Activated CD8-positive, alpha-beta memory T cell treated with anti-CD3 and anti-CD28 coated beads for 36 hours (primary cell): ENCODE data around the gene PDLIM4. TPM values are rescaled to one million over a fixed set of nuclear protein-coding genes. Genes with fewer than 3 reads are reported as not detected.

ENCODE experiments used
- CTCF ChIA-PET: fragments of 350-600 bp; sonication (Branson Sonifier 250); formaldehyde crosslinking; loops from one replicate; lab custom pipeline; 2021; ENCODE audit warnings: antibody characterized with exemption; lab: Charles Lee
- POLR2A ChIA-PET: fragments of 350-600 bp; sonication (Branson Sonifier 250); formaldehyde crosslinking; loops from one replicate; lab custom pipeline; 2021; ENCODE audit warnings: antibody characterized with exemption; lab: Charles Lee
- total RNA-seq, 2 experiments: library from RNA; stranded (reverse); gene quantifications; one replicate each; pipeline ENCODE4 v1.2.3, GENCODE V29; 2021

Gene PDLIM4
- total RNA-seq, 2 experiments from 2014 or later, result 1.1 to 1.4 TPM

GRCh38 chr5:132261881-132262845 lies 4.7 kb downstream of the PDLIM4 start:
- CTCF ChIA-PET, result interaction anchor here (1.0 to 1.8 kb wide), 2 partner anchors 10 to 24 kb away, joined by 3 to 5 read pairs; no protein-coding TSS in a partner anchor
- POLR2A ChIA-PET, result no interaction called here

- POLR2A ChIA-PET, result interaction anchor here (1.1 kb wide), 1 partner anchor 31 kb away, joined by 6 read pairs; the partner anchor contains the start of gene SLC22A4
- CTCF ChIA-PET, result interaction anchor here (0.8 to 1.8 kb wide), 3 partner anchors 9 to 31 kb away, joined by 3 to 5 read pairs (median 4); partner anchors contain the start of gene SLC22A4
Observed at GRCh38 chr5:132262882-132263547, 5.5 kb downstream of the PDLIM4 start.

GRCh38 chr5:132263548-132264261 lies 6.2 kb downstream of the PDLIM4 start:
- ChIA-PET CTCF (interaction anchor here (0.8 to 1.3 kb wide), 4 partner anchors 25 to 199 kb away, joined by 3 to 4 read pairs (median 4); partner anchors contain the start of gene SLC22A4), POLR2A (interaction anchor here (1.1 kb wide), 1 partner anchor 30 kb away, joined by 6 read pairs; the partner anchor contains the start of gene SLC22A4)

GRCh38 chr5:132264546-132265335 lies 7.2 kb downstream of the PDLIM4 start:
- POLR2A ChIA-PET, result no interaction called here
- CTCF ChIA-PET, result interaction anchor here (0.7 to 1.3 kb wide), 3 partner anchors 26 to 200 kb away, joined by 3 to 4 read pairs (median 3); no protein-coding TSS in a partner anchor

- ChIA-PET POLR2A (no interaction called here), CTCF (no interaction called here)
Observed at GRCh38 chr5:132265336-132266030, 8.0 kb downstream of the PDLIM4 start.

GRCh38 chr5:132266031-132266835 lies 8.7 kb downstream of the PDLIM4 start:
- ChIA-PET CTCF (no interaction called here), POLR2A (no interaction called here)

GRCh38 chr5:132266836-132267160 lies 9.3 kb downstream of the PDLIM4 start:
- ChIA-PET CTCF (no interaction called here), POLR2A (no interaction called here)

GRCh38 chr5:132267166-132267739 lies 9.8 kb downstream of the PDLIM4 start:
- CTCF ChIA-PET, result interaction anchor here (1.3 kb wide), 1 partner anchor 10 kb away, joined by 3 read pairs; no protein-coding TSS in a partner anchor

GRCh38 chr5:132267931-132268768 lies 10.7 kb downstream of the PDLIM4 start:
- CTCF ChIA-PET, result interaction anchor here (0.6 to 1.5 kb wide), 3 partner anchors 11 to 41 kb away, joined by 3 to 5 read pairs (median 4); partner anchors contain the start of gene P4HA2
- POLR2A ChIA-PET, result no interaction called here

More at GRCh38 chr5:132267166-132267739, 9.8 kb downstream of the PDLIM4 start:
- POLR2A ChIA-PET, result no interaction called here

GRCh38 chr5:132268769-132269551 lies 11.5 kb downstream of the PDLIM4 start:
- POLR2A ChIA-PET, result no interaction called here
- CTCF ChIA-PET, result interaction anchor here (1.3 to 1.5 kb wide), 2 partner anchors 12 to 42 kb away, joined by 3 to 4 read pairs; partner anchors contain the start of gene P4HA2

- CTCF ChIA-PET, result interaction anchor here (1.5 kb wide), 1 partner anchor 42 kb away, joined by 4 read pairs; the partner anchor contains the start of gene P4HA2
- POLR2A ChIA-PET, result no interaction called here
Observed at GRCh38 chr5:132269635-132270334, 12.3 kb downstream of the PDLIM4 start.

GRCh38 chr5:132270335-132270665 lies 12.8 kb downstream of the PDLIM4 start:
- ChIA-PET POLR2A (no interaction called here), CTCF (no interaction called here)

GRCh38 chr5:132270706-132271105 lies 13.2 kb downstream of the PDLIM4 start:
- ChIA-PET CTCF (no interaction called here), POLR2A (no interaction called here)
